ENCODE data around the gene POGLUT3.

- no peak for TF ChIP-seq CTCF (IDR thresholded peaks at IDR 0.05)
- TF ChIP-seq RAD21 (conservative IDR thresholded peaks at IDR 0.05 in 1 of 2, IDR thresholded peaks at IDR 0.05 in 1 of 2) = no peak
- TF ChIP-seq POLR2A (IDR thresholded peaks at IDR 0.05; ENCODE audit: low read length) = no peak
- no peak for TF ChIP-seq EP300 (IDR thresholded peaks at IDR 0.05)
- no peak for TF ChIP-seq POLR2AphosphoS2 (conservative IDR thresholded peaks at IDR 0.05; ENCODE audit: low read length)
- no peak for TF ChIP-seq SREBF2 (IDR thresholded peaks at IDR 0.05)
- TF ChIP-seq JUNB (IDR thresholded peaks at IDR 0.05) = no peak
These were observed 39.8 kb upstream of the POGLUT3 start for GRCh38 chr11:108538022-108538424.

Data from A549 (cell line).